ENCODE measurements around the gene TIA1.
"Not testable (repeated sequence)": the region's sequence is repeated elsewhere in the genome, so short reads cannot be mapped to it uniquely, and the experiment has no call there.

Gene TIA1

GRCh38 chr2:70214365-70214764, 34.1 kb downstream of the TIA1 start:
- DNase-seq, result no peak

GRCh38 chr2:70212298-70212932, 36.0 kb downstream of the TIA1 start:
- DNase-seq, result no peak

- DNase-seq, result no peak
These were observed 36.8 kb downstream of the TIA1 start for GRCh38 chr2:70211595-70211994.

GRCh38 chr2:70204452-70204851, 44.0 kb downstream of the TIA1 start:
- DNase-seq, result no peak

- no peak for DNase-seq
These were observed 45.3 kb downstream of the TIA1 start for GRCh38 chr2:70203086-70203485.

- DNase-seq, result no peak
These were observed 46.1 kb downstream of the TIA1 start for GRCh38 chr2:70202236-70202806.

GRCh38 chr2:70201831-70202230, 46.6 kb downstream of the TIA1 start:
- DNase-seq, result no peak

- DNase-seq, result no peak
These were observed 47.1 kb downstream of the TIA1 start for GRCh38 chr2:70201225-70201768.

- DNase-seq, result no peak
These were observed 49.0 kb downstream of the TIA1 start for GRCh38 chr2:70199320-70199864.

- DNase-seq, result no peak
These were observed 55.9 kb downstream of the TIA1 start for GRCh38 chr2:70192516-70192915.

- DNase-seq, result no peak
These were observed 57.1 kb downstream of the TIA1 start for GRCh38 chr2:70191244-70191735.

- DNase-seq, result peak; percentile 91
These were observed 57.8 kb downstream of the TIA1 start, which contains the start of gene C2orf42 for GRCh38 chr2:70190418-70191243. Gene C2orf42, minus strand, starts transcription at chr2:70191019. Its CDS starts 9,034 bp downstream, at chr2:70181985.

- no peak for DNase-seq
These were observed 60.0 kb downstream of the TIA1 start for GRCh38 chr2:70188460-70188859.

- not testable (repeated sequence) for DNase-seq
These were observed 61.3 kb downstream of the TIA1 start for GRCh38 chr2:70187170-70187569.

- no peak for DNase-seq
These were observed 65.7 kb downstream of the TIA1 start for GRCh38 chr2:70182689-70183088.

GRCh38 chr2:70181363-70181956, 67.0 kb downstream of the TIA1 start:
- no peak for DNase-seq

- DNase-seq, result no peak
These were observed 74.9 kb downstream of the TIA1 start for GRCh38 chr2:70173520-70173919.

- not testable (repeated sequence) for DNase-seq
These were observed 78.7 kb downstream of the TIA1 start for GRCh38 chr2:70169654-70170245.

GRCh38 chr2:70161069-70161534, 87.3 kb downstream of the TIA1 start:
- DNase-seq, result no peak

- no peak for DNase-seq
These were observed 87.9 kb downstream of the TIA1 start for GRCh38 chr2:70160545-70160944.
